HG03103 (cell line): Measurements from ENCODE around the gene IQCN.

ENCODE experiments used
- ATAC-seq: cut with Tn5 transposase; IDR thresholded peaks from one replicate; pipeline ENCODE4 v1.9.1; 2021; ENCODE audit warnings: low read depth; ENCODE audit not compliant: unreplicated experiment

The IQCN gene

DNA sequence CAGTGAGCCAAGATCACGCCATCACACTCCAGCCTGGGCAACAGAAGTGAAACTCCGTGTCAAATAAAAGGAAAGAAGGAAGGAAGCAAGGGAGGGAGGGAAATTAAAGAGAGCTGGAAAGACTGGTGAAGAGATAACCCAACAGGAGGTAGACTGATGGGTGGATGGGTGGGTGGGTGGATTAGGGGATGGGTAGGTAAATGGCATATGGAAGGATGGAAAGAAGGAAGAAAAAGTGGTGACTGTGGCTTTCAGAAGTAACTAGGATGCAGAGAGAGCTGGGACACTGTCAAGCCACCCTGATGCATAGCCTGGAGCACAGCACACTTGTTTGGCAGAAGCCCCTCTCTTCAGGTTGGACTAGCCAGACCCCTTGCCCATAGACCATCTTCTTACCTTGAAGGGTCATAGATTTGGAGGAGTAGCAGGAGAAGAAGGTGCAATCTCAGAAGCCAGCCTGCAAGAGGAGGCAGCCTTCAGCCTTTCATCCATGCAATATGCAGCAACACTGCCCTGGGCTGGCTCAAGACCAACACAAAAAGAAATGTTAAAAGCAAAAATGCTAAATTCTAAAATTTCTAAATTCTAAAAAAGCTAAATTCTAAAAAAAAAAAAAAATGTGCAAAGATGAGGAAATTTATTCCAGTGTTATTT is 5.1 kb downstream of the IQCN start:
- no peak for ATAC-seq

DNA sequence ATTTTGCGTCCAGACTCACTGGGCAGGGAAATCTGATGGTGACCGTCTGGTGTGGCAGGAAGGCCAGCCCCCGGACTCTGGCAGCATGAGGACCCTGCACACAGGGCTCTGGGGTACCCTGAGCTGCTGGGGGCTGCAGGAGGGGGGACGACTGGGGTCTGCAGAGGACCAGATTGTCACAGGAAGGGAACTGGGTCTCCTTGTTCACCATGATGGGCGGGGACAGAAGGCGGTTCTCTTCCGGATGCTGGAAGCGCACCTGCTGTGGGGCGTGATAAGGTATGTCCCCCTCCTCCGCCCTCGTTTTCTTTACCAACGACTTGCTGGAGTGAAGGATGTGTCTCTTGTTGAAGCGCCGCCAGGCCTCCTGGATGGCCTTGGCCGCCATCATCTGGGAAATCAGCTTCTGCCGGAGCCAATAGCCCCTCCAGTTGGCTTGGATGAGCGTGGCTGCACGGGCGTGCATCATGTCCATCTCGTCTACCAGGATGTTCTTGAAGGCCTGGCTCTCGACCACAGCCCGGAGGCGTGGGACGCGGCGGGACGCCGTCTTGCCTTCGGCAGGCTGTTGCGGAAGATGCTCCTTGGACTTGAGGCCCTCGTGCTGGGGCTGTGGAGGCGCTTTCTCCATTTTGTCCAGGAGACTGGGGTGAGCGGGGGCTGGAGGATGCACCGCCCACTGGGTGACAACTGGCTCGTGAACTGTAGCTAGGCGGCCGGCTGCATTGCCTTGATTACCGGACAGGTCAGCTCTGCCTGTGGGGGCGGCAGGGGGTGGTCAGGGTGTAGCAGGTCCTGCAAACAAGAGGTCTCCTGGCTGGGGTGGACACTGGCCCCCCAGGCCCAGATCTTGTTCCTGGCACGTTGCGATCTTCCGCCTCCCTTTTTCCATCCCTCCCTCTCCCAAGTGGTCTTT is 7.2 kb downstream of the IQCN start:
- ATAC-seq: no peak

GRCh38 chr19:18265582-18265981 is 8.7 kb downstream of the IQCN start:
- ATAC-seq: no peak

- no peak for ATAC-seq
Measured at GRCh38 chr19:18264971-18265540, 9.2 kb downstream of the IQCN start.

DNA sequence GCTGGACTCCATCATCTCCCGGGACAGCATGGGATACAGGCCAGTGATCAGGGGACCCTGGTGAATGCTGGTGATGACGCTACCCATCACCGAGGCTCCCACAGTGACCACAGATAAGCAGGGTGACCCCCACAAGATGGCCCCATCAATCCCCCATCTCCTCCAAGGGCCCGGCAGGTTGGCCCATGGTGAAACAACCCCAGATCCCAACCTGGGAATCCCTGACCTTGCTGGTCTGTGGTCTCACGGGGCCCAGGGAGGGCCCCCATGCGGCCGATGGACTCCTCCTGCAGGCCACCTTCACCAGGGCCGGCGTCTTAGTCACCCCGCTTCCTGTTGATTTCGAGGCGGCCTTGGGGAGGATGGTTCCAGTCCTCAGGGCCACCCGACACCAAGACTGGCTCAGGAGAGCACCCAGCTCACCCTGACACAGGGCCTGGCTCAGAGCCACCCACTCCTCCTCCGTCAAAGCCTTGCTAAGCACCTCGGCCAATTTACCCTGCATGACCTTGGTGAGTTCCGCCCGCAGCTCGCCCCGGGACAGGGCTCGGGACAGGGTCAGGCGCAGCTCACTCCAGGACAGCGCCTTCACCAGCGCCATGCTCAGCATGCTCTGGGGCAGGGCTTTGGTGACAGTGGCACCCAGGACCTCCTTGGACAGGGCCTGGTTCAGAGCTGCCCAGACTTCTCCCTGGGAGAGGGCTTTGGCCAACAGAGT is 10.0 kb downstream of the IQCN start:
- ATAC-seq: no peak

GRCh38 chr19:18263324-18264136 is 10.7 kb downstream of the IQCN start:
- ATAC-seq: no peak

DNA sequence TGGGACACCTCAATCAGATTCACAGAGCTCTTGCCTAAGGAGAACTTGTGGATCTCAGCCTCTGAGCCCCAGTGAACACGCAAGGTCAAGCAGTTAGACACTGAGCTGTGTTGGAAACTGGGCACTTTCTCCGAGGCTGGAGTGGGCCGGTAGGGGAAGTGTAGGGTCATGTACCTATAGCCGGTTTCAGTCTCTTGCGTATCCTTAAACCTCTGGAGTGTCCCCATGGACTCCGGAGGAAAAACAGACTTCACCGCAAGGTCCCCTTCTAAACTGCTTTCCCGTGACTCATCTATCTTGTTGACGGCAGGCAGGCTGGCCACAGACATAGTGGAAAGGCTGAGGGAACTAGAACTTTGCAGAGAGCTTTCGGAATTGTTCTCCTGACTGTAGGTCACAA is 11.3 kb downstream of the IQCN start:
- no peak for ATAC-seq

- no peak for ATAC-seq
Measured at GRCh38 chr19:18262144-18262543, 12.1 kb downstream of the IQCN start.

- no peak for ATAC-seq
Measured at GRCh38 chr19:18261474-18261873, 12.8 kb downstream of the IQCN start.

DNA sequence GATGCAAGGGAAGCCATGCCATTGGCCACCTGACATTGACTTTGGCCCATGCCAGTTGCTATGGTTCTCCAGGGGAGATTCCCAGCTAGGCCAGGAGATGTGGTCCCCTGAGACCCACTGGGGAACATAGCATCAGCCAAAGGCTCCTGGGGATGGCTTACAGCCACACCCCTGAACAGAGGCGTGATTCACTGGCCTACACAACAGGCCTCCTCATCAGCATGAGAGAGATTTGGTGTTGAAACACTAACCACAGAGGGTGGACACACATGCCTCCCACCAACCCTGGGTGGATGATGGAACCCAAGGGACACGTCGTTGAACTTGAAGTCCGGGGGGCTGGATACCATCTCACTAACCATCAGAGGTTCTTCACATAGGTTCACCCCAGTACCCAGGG is 14.4 kb downstream of the IQCN start:
- ATAC-seq: no peak

DNA sequence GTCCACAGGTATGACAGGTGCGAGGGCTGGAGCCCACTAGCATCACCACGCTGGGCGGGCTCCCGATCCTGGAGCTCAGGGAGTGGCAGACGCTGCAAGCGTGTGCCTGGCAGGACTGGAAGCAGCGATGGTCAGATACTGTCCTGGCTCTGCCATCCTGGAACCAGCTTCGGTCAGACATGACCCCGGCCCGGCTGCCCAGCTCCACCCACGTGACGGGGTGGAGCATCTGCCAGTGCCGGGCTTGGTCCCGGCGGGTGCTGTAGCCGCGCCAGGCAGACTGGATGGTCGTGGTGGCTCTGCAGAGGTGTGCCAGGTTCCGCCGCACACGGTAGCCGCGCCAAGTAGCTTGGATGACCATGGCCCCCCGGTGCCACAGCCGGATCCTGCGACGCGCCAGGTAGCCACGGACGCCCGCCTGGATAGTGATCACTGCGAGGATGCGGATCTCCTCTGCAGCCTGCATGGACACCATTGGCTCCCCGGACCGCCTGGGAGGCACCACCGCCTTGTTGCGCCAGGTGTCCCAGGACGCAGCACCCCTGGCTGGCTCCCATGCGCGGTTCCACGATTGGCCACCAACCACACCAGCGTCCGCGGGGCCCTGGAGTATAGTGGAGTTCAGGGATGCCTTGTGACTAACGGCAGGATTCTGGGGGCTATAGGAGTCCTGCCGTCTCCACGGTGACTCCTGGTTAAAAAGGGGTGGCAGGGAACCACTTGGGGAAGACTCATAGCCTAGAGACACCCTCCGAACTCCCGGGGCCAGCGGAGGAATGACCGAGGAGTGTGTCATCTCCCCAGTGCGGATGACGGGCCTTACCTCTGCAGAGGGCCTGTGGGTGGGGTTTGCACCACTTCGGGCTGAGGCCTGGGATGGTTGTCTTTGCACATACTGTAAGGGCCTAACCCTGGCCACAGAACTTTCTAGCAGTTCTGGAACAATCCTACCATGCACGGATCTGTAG is 16.5 kb downstream of the IQCN start:
- no peak for ATAC-seq

DNA sequence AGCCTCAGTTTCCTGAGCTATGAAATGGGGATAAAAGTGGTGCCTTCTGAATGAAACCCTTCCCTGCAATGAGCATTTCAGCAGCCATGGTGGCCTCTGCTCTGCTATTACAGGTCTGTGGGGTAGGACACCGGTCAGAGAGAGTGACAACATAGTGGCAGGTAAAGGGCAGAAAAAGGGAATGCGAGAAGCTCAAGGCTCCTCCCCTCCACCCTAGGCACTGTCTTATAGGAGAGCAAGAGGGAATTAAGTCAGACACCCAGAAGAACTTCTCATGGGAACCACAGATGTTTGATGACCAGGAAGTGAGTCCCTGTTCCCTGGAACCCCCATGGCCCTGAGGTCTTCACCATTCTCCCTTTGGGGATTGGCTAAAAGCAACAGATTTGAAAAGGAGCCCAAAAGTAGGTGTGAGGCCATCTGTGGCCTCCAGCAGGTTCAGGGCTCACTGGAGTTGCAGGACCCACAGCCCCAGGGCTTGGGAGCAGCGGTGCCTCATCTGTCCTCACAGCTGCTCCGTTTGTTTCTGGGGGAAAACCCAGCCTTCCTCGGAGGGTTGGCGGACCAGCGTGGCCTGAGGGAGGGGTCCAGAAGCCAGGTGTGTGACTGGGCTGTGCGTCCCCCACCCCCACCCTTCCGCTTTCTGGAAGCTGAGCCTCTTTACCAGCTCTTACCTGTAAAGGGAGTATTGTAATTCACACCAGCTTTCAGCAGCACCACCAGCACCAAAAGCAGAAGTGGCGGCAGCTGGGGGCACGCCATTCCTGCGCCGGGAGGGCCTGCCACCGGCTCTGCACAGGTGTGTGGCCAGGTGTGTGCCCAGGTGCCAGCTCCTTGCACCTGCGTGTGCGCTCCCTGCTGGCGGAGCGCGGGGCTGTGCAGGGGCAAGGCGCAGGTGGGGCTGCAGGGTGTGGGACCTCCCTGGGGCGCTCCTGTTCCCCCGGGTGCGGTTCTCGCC is 19.4 kb downstream of the IQCN start:
- no peak for ATAC-seq

DNA sequence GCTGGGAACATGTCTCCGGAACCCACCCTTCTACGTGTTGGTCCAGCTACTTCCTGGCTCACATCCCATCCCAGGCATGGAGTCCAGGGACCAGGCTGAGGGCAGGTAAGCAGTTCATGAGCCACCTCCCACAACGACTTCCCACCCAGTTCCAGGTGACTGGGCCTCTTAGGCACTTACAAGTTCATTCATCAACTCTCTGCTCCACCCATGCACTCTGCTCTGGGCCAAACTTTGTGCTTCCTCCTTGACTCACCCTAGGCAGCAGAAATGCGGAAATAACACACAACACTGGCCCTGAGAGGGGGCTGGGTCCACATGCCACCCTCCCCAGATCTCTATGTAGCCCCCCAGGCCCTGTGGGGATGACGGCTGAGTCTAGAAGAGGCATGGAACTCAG is 20.5 kb downstream of the IQCN start:
- no peak for ATAC-seq

GRCh38 chr19:18253130-18253529 is 21.1 kb downstream of the IQCN start:
- ATAC-seq: no peak

- no peak for ATAC-seq
Measured at GRCh38 chr19:18252370-18252717, 21.9 kb downstream of the IQCN start.

DNA sequence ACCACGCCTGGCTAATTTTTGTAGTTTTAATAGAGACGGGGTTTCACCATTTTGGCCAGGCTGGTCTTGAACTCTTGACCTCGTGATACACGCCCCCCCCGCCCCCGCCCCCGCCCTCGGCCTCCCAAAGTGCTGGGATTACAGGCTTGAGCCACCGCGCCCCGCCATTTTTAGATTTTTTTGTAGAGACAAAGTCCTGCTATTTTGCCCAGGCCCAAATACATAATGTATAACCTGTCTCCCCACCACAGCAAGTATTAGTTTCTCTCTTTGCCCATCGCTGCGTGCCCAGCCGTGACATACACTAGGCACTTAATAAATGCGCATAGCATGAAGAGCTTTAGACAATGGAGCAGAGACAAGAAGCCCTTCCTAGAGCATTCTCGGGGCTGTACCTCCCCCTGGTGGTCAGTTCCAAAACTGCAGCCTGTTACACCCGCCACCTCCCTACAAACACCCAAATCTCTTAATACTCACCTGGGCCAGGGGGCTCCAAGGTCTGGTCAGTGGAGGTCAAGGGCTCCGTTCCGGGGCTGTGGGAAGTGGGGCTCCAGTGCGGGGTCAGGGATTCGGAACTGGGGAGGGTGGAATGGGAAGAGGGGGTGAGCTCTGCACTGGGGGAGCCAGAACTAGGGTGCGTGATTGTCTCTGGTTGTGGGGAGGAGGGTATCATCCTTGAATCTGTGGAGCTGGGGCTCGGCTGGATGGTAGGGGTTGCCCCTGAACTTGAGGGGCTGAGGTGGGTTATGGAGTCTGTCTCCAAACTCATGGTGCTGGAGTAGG is 22.5 kb downstream of the IQCN start:
- ATAC-seq: no peak

DNA sequence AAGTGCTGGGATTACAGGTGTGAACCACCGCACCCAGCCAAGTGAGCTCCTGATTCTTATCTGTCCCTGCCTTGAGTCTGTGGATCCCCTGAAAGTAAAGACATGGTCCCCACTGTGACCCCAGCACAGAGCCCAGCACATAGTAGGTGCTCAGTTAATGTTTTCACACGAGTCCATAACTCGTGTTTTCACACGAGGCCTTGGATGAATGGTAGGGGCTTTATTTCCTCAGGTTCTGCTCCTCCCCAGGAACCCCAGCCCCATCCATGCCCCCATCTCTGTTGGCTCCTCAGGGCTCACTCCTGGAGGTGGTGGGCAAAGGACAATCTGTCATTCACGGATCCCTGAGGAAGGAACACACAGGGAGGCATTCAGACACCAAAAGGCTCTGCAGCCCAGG is 24.4 kb downstream of the IQCN start:
- no peak for ATAC-seq
